ENCODE results near the gene CFAP58.

The CFAP58 gene

DNA sequence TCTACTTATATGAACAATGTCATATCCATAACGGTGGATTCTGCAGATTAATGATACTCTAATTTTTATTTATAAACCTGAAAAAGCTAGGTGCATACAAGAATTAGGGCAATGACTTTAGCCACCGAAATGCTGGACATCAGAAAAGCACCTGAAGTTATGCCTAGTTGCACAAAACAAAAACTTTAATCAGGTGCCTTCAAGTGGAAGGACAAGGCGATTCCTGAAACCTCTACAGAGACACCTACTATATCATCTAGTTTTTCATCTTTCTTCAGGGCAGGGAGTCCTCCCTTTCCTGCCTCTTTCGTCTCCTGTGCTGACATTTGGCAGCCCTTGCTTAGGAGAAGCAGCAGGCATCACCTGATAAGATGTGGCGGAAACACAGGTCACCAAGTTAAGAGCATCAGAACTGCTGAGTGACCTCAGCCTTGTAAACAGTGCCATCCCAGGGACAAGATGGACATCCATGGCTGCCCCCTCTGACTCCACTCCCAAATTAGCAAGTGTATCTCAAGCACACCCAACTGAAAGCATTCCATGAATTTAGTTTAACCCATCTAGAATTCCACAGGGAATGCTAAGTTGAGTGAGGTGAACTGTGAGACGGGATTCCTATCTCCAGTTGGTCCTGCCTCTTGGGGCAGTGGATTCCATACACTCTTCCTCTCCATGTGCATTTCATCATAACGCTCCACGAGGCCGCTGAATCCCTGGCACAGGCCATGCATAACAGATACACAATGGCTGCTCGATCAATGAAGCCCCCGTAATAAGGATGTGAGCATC is 21.2 kb upstream of the CFAP58 start:
- TF ChIP-seq, protein P1, sequence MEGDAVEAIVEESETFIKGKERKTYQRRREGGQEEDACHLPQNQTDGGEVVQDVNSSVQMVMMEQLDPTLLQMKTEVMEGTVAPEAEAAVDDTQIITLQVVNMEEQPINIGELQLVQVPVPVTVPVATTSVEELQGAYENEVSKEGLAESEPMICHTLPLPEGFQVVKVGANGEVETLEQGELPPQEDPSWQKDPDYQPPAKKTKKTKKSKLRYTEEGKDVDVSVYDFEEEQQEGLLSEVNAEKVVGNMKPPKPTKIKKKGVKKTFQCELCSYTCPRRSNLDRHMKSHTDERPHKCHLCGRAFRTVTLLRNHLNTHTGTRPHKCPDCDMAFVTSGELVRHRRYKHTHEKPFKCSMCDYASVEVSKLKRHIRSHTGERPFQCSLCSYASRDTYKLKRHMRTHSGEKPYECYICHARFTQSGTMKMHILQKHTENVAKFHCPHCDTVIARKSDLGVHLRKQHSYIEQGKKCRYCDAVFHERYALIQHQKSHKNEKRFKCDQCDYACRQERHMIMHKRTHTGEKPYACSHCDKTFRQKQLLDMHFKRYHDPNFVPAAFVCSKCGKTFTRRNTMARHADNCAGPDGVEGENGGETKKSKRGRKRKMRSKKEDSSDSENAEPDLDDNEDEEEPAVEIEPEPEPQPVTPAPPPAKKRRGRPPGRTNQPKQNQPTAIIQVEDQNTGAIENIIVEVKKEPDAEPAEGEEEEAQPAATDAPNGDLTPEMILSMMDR (IDR thresholded peaks at IDR 0.05; ENCODE audit: low read depth, low read length), result no peak
- no peak for DNase-seq (ENCODE audit: extremely low read depth, low read depth)

DNA sequence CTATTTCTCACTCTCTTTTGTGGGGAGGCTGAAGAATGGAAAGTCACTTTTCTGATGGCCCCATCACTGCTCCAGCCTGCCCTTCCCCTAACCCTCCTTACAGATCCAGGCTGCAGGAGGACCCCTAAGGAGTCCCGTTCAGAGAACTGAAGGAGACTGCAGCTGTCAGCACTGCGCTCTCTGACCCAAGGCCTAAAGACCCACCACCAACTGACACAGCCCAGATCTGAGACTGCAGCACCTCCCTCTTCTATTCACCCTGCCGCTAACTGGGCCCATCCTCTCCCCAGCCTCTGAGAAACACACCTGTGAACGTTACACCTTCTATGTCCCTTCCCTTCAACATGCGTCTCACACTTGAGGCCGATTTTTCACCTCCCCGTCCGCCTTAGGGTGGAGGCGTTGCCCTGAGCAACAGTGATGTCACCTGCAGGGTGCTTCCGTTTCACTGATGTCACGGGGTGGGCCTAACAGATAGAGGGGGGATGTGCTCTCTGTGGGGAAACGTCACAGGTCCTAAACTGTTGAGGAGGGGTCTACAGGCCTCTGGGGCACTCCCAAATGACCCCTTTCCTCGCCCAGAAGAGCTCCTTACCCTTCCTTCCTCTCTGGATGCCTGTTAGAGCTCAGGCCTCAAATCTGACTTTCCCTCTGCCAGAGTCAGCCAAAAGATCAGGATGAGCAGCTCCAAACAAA is 20.5 kb upstream of the CFAP58 start:
- DNase-seq (ENCODE audit: extremely low read depth, low read depth), result no peak

DNA sequence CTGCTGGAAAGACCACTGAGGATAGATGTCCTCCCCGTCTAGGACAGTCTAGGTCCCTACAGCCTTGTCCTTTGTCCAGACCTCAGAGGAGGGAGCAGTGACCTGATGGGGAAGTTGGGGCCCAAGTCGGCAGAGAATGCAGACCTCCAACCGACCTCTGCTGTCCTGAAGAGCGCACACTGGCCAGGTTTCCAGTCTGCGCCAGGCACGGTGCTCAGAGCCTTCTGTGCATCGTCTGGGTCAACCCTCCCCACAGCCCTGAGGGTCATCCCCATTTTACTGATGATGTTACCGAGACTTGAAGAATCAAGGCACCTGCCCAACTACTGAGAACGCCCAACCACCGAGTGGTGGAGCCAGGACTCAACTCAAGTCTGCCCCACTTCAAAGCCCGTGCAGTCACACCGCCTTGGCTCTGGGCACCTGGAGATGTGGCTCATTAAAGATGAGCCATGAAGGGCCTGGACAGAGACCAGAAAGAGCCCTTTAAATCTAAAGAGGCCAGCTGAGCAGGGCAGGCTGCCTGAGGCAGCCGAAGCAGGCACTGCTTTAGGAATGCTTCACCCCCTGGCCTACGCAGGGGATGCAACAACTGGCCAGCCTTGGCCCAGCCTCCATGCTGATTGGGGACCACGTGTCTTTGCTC is 19.8 kb upstream of the CFAP58 start:
- TF ChIP-seq, protein P1 (IDR thresholded peaks at IDR 0.05; ENCODE audit: low read depth, low read length), result no peak
- no peak for DNase-seq (ENCODE audit: extremely low read depth, low read depth)

More for the DNA sequence above, 20.5 kb upstream of the CFAP58 start:
- TF ChIP-seq, protein P1 (IDR thresholded peaks at IDR 0.05; ENCODE audit: low read depth, low read length), result no peak

DNA sequence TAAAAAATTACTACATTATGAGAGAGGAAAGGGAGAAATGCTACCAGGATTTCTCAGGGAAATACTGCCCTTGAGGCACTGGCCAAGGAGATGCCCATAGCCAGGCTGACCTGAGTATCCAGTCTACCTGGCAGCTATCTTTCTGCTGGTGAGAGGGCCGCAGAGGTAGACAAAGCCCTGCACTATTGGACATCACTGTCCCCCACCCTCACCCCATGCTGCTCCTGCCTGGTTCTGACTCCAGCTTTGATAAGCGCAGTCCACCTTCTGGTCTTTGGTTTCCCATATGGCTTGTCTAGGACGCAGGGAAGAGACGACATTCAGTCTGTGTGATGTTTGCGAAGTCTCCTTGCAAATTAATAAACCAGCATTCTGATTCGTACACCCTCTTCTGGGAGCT is 19.1 kb upstream of the CFAP58 start:
- no peak for DNase-seq (ENCODE audit: extremely low read depth, low read depth)
- TF ChIP-seq, protein P1 (IDR thresholded peaks at IDR 0.05; ENCODE audit: low read depth, low read length), result no peak

DNA sequence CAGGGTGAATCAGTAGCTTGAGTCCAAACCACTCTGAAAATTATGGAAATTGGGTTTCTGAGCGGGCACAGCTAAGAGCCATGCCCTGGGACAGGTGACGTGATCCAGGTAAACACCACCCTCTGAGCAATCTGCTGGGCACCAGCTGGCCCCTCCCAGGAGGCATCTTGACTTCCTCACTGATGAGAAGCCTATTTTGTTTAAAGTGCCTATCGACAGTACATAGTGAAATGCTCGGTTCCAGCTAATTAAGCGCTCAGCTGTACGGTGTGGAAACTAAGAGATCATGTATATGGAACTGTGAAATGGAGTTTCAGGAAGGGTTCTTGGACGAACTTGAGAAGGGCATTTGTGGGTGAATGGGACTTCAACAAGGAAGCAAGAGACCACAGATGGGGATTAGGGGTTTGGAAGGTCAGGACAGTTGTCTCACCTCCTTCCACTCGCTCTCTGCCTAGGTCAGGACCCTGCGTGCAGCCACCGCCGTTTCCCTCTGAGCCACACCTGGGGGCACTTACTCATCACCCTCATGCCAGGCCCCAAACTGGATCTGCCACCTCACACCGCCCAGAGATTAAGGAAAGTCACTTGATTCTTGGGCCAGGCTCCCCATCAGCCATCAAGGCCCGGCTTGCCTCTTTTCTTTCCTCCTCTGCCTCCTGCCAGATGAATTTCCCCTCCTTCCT is 18.5 kb upstream of the CFAP58 start:
- DNase-seq (ENCODE audit: extremely low read depth, low read depth), result no peak

DNA sequence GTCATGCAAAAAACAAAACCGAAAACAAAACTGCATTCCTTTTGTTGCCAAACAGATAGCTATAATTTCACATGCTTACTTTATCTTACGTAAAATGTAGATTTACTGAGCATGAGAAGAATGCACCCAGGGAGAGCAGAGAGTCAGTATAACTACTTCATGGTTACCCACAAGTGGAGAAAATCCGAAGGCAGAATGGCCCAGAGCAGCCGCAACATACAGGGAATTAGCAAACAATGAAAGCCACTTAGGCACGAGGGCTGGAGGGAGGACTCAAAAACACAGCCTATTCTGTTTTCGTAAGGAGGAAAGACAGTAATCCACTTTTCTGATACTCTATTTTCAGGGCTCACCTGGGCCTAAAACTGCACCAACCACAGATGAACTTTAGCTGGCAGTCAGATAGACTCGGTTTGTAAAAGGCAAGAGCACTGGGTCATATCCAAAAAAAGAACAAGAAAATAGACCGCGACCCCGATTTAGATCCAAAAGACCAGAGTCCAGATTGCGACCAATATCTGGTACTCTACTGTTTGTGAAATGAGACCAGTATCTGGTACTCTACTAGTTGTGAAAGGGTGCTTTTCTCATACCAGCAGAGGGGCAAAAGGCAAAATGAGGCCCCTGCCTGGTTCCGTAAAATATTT is 16.7 kb upstream of the CFAP58 start:
- no peak for DNase-seq (ENCODE audit: extremely low read depth, low read depth)
- TF ChIP-seq, protein P1 (IDR thresholded peaks at IDR 0.05; ENCODE audit: low read depth, low read length), result no peak

More for the DNA sequence above, 18.5 kb upstream of the CFAP58 start:
- TF ChIP-seq, protein P1 (IDR thresholded peaks at IDR 0.05; ENCODE audit: low read depth, low read length), result no peak

All from AG09319 (cell line).